KBM-7 (cell line): ENCODE results near the gene METRNL.
"Not testable (repeated sequence)": the region's sequence is repeated elsewhere in the genome, so short reads cannot be mapped to it uniquely, and the experiment has no call there.

Source experiments
- DNase-seq: peaks from one replicate; pipeline ENCODE4 v3.0.0-alpha.2; 2015
- in situ Hi-C: fragments of 300-500 bp; cut with MboI; formaldehyde crosslinking; loops from 2 replicates; pipeline ENCODE4 v1.14.3; 2020; ENCODE audit warnings: low sequenced_read_pairs, low pct_unique_long_range_greater_than_20kb, mixed read lengths

Gene METRNL

DNA sequence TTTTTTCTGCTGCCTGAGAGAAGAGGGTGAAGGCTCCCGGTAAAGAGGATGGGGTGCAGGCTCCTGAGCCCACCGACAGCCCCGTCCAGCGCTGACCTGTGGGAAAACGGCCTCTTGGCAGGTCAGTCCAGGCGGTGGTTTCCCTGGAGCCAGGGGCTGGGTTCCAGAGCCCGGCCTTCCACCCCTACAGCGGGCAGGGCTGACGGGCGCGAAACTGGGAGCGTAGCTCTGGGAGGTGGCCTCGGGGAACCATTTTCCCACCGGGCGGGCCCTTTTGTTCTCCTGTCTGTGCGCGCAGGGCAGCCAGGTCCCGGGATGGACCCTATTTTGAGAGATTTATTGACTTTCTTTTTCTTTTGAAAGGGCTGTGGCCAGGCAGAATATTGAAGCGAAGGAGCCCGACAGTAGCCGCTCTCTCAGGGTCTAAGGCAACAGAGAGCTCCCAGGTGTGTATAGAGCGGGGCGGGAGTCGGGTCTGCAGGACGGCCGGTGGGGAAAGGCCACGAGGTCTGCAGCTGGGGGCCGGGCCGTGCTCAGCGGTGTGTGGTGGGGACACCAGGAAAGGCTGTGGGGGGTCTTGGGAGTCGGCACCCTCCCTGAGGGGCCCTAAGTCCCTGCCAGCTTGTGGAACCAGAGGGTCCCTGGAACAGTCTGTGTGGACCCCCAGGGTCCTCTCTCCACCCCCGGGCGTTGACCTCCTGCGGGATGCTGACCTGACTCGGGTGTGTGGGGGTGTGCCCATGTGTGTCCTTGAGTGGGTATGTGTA is 32.3 kb downstream of the METRNL start:
- DNase-seq = no peak
- in situ Hi-C loops = no loop called here

DNA sequence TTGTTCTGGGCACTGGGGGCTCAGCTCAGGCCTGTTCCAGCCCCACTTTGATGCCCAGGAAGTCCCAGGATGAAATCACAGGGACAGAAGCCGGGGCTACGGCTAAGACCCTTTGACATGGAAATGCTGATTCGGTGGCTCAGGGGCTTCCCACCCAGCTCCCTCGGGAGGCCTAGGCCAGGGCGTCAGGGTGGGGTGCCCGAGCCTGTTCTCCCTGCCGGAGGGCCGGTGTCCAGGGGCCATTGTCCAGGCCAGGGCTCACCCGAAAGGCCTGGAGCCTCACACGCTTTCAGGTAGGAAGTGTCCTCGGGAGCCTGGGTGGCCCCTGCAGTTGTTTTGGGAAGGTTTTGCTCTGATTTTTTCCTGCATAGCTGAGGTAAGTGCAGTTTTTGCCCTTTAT is 34.0 kb downstream of the METRNL start:
- in situ Hi-C loops = no loop called here
- DNase-seq = no peak

GRCh38 chr17:83113792-83114191 is 34.4 kb downstream of the METRNL start:
- in situ Hi-C loops = no loop called here
- DNase-seq = no peak

DNA sequence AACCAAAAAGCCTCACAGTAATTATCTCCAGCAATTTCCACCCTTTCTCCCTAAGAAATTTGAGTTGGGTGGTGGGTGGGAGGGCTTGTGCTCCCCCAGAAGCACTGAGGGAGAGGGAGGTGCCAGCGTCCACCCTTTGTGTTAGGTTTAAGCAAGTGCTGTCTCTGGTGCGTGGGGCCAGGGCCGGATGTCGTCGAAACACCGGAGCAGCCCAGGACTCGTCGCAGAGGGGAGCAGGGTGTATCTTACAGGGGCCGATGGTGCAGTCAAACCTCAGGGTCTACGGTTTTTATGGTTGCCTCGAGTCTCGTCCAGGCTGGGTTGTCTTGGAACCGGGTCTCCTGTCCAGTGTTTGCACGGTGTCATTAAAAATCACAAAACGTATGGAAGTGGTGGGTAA is 35.3 kb downstream of the METRNL start:
- in situ Hi-C loops = no loop called here
- no peak for DNase-seq

GRCh38 chr17:83115202-83115651 is 35.8 kb downstream of the METRNL start:
- in situ Hi-C loops = no loop called here
- no peak for DNase-seq

DNA sequence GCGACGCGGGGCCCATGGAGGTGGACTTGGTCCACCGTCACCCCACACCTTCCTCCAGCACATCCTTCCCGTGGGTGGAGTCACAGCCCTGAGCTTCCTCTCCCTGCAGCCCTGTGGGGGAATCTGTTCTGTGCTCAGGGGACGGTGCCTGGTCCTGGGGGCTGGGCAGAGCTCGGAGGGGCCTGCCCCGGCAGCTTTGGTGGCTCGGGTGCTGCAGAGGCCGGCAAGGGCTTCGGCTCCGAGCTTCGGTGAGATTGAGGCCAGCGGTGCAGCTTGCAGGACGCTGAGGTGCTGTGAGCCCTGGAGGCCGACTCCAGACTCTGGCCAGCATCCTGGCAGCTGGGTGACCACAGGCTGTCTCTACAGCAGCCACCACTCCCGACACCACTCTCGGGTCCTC is 36.4 kb downstream of the METRNL start:
- DNase-seq = no peak
- in situ Hi-C loops = no loop called here

DNA sequence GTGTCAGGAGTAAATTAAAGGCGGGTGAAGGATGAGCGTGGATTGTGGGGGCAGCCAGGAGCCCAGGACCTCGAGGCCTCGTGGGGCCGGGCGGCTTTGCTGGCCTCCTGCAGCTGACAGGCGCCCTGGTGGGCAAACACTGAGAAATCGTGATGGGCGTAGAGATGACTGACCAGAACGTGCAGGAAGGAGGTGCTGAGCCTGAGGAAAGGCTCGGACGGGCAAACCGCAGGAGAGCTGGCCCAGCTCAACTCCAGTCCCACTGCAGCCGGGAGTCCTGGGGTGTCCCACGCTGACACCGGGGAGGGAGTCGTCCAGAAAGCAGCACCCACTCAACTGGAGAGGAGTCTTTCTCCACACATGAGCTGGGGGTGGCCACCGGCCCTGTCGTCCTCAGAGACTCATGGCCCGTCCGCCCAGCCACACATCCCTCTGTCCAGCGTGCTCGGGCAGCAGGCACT is 36.9 kb downstream of the METRNL start:
- DNase-seq = no peak
- in situ Hi-C loops = no loop called here

DNA sequence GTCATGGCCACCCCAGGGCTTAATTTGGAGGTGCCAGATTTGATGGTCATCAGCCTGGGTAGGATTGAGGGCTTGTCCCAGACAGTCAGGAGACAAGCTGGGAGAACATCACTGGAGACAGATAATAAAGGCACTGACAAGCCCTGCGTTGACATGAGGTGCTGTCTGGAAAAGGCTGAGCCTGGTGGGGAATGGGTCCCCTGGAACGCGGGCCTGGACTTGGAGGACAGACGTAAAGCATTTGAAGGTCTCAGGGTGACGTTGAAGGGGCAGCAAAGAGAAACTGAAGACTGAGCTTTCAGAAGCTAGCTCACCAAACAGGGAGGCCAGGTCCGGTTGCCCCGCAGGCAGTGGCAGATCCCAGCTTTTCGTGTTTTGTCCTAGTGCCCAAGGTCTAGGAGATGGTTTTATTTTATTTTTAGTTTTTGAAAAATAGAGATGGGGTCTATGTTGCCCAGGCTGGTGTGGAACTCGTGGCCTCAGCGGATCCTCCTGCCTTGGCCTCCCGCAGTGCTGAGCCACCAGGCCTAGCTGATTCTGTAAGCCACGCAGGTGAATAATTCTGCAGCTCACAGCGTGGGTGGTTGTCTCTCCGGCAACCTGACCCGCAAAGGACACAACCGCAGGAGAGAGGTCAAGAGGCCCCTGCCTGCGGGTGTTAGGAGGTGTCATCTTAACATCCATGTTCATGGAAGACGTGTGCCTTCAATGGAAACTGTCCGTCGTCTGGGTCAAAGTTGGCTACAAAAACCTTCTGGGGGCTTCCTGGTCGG is 37.6 kb downstream of the METRNL start:
- in situ Hi-C loops = no loop called here
- DNase-seq = no peak

- DNase-seq = peak; percentile 18
- in situ Hi-C loops = no loop called here
Observed at GRCh38 chr17:83117583-83117982, 38.2 kb downstream of the METRNL start.

- in situ Hi-C loops = no loop called here
- DNase-seq = no peak
Observed at GRCh38 chr17:83118071-83118841, 38.8 kb downstream of the METRNL start.

- DNase-seq = peak; percentile 97
- in situ Hi-C loops = no loop called here
Observed at GRCh38 chr17:83119987-83120864, 40.8 kb downstream of the METRNL start.

GRCh38 chr17:83121473-83121872 is 42.1 kb downstream of the METRNL start:
- DNase-seq, in situ Hi-C loops: not testable (repeated sequence)

DNA sequence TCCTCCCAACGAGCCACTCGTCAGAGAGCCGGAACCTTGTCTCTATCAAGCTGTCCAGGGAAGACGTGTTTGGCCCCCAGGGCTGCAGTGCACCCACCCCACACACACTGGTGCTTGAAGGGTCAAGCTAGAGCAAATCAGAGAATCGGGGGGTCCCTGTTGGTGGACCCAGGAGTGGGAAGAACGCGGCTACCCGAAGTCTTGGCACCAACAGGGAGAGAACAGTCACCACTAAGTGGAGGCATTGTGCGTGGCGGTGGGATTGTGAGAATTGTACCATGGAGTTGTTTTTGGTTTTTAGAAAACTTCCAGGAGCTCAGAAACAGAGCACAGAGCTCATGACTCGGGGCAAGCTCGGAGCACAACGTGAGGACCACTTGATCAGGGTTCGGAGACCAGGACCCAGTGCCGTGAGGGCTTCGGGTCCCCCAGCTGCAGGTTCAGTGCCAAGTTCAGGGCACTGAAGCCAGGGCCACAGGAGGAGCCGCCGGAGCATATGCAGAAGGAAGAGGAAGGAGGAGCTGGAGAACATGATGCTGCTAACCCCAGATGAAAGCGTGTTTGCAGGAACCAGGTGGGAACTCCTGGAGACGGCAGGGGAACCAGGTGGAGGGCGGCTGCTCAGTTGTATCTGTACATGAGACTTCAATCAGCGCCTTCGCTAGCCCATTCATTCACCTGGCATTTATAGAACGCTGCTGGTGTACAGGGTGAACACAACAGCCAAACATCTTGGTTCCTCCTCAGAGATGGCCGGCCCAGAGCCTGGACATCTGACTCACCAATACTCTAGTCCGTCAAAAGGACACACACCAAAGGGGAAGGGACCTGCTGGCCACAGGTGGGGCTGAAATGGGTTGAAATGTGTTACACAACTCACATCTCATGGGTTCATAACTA is 42.8 kb downstream of the METRNL start:
- in situ Hi-C loops = no loop called here
- DNase-seq = no peak

- in situ Hi-C loops = no loop called here
- DNase-seq = no peak
Observed at GRCh38 chr17:83122834-83123233, 43.4 kb downstream of the METRNL start.

GRCh38 chr17:83123896-83124801 is 44.7 kb downstream of the METRNL start:
- DNase-seq = no peak
- in situ Hi-C loops = no loop called here

DNA sequence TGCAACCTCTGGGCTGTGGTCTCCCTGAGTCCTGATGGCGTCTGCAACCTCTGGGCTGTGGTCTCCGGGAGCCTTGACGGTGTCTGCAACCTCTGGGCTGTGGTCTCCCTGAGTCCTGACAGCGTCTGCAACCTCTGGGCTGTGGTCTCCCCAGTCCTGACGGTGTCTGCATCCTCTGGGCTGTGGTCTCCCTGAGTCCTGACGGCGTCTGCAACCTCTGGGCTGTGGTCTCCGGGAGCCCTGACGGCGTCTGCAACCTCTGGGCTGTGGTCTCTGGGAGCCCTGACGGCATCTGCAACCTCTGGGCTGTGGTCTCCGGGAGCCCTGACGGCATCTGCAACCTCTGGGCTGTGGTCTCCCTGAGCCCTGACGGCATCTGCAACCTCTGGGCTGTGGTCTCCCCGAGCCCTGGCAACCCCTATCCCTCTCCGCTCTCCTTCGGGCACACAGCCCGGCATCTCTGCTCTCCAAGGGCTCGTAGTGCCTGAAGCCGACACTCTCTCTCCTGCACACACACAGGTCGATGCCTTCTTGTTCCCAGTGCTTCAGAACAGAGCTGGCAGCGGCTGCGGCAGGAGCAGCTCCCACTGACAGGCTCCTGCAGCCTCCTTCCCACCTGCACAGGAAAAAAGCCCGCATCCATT is 45.6 kb downstream of the METRNL start:
- DNase-seq = no peak
- in situ Hi-C loops = no loop called here
